HepG2 (cell line): ENCODE measurements around the gene GALNT9. TPM values are rescaled to one million over a fixed set of nuclear protein-coding genes. Genes with fewer than 3 reads are reported as not detected.

ENCODE experiments used
- FOXM1 ChIP-seq: sonication (generic); formaldehyde crosslinking; IDR thresholded peaks from 2 replicates; pipeline ENCODE4 v1.5.0; 2020; ENCODE audit warnings: missing genetic modification reagents
- GPN1 ChIP-seq: sonication (generic); formaldehyde crosslinking; IDR thresholded peaks from 2 replicates; pipeline ENCODE4 v1.5.1; 2020; ENCODE audit warnings: missing genetic modification reagents, borderline replicate concordance
- HNRNPLL ChIP-seq: fragments of 200-400 bp; formaldehyde crosslinking; IDR thresholded peaks from 2 replicates; pipeline ENCODE4 v1.6.1; 2017; ENCODE audit warnings: mild to moderate bottlenecking, low read depth, low read length; ENCODE audit not compliant: poor library complexity, severe bottlenecking
- IRX3 ChIP-seq: sonication (generic); formaldehyde crosslinking; IDR thresholded peaks from 2 replicates; pipeline ENCODE4 v1.8.1; 2023; ENCODE audit warnings: mild to moderate bottlenecking, low read depth, missing genetic modification reagents, borderline replicate concordance
- LCORL ChIP-seq, 2 experiments: fragments of 450-650 bp in 1 of 2; sonication (generic) in 1 of 2; formaldehyde crosslinking in 1 of 2; IDR thresholded peaks; 2 replicates each; pipeline versions ENCODE4 v1.5.0 to v1.6.1; 2017 to 2020; ENCODE audit warnings: antibody characterized with exemption in 1 of 2, missing genetic modification reagents in 1 of 2
- NCOR1 ChIP-seq: fragments of 200-600 bp; sonication (generic); IDR thresholded peaks from 2 replicates; pipeline ENCODE4 v1.7.0; 2017; ENCODE audit warnings: antibody characterized with exemption, low read length, borderline replicate concordance
- SMYD3 ChIP-seq: sonication (generic); formaldehyde crosslinking; IDR thresholded peaks from 2 replicates; pipeline ENCODE4 v1.8.1; 2023; ENCODE audit warnings: mild to moderate bottlenecking, missing genetic modification reagents
- ZNF451 ChIP-seq: sonication (generic); formaldehyde crosslinking; IDR thresholded peaks from 2 replicates; pipeline ENCODE4 v1.5.0; 2020; ENCODE audit warnings: mild to moderate bottlenecking, missing genetic modification reagents
- polyA plus RNA-seq, 8 experiments: library from polyadenylated mRNA; depleted of rRNA in 3 of 8; stranded (reverse) in 7 of 8; unstranded in 1 of 8; fragments of >200 nt; fragmentation: Illumina TruSeq in 4 of 8; extraction: Trizol in 4 of 8; gene quantifications; 2 replicates each; pipeline versions ENCODE4 v1.2.1 to v1.2.3, GENCODE V29; 2011 to 2016; ENCODE audit warnings: low read depth in 4 of 8, missing spikeins in 1 of 8, mixed read lengths in 1 of 8; ENCODE audit not compliant: insufficient read depth in 1 of 8
- total RNA-seq, 5 experiments: library from RNA; depleted of rRNA; stranded (reverse); fragments of >200 nt; fragmentation: Illumina TruSeq; extraction: Trizol; gene quantifications; 2 replicates each; pipeline ENCODE4 v1.2.3, GENCODE V29; 2016; ENCODE audit warnings: low read depth in 1 of 5
- TF ChIP-seq, protein P1 (sequence below): sonication (generic); formaldehyde crosslinking; IDR thresholded peaks from 2 replicates; pipeline ENCODE4 v1.4.0; 2020; ENCODE audit warnings: missing genetic modification reagents
- TF ChIP-seq, protein P2 (sequence below): sonication (generic); formaldehyde crosslinking; IDR thresholded peaks from 2 replicates; pipeline ENCODE4 v1.5.0; 2020; ENCODE audit warnings: missing genetic modification reagents, mild to moderate bottlenecking, borderline replicate concordance

The GALNT9 gene
- total and polyA plus RNA-seq, 2 of the 13 experiments (the other 11 are each of a cell fraction or from before 2014, with no cell fraction given) = 0.04 TPM; not detected in 1

DNA sequence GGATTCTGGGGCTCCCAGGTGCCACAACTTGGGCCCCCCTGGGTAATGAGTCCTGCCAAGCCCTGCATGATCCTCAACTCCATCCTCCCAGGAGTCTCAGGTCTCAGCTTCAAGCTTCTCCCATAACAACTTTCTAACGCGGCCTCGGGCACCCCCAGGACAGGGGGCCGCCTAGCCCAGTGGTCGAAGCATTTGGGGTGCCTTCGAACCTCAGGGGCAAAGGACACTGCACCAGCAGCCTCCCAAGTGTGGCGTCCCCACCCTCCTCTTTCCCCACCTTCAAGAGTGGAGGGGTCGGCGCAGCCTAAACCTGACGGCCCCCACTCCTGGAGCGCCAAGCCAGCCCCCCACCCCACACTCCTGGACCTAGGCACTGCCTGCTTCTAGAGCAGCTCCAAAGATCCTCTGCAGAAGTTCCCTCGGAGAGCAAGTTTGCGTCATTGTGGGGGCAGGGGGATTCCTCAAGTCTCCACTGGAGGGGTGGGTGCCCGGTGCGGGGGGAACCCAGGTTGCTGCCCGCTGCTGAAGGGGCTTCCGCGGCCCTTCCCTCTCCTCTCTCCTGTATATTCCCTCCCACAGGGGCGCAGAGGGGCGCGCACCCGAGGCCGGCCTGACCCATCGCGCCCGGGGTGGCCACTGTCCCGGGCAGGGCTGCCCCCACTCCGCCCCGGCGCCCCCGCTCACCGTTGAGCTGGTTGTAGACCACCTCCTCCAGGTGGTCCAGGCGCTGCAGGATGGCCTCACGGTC lies 933 bp downstream of the GALNT9 start (continued):
- TF ChIP-seq, protein P1, sequence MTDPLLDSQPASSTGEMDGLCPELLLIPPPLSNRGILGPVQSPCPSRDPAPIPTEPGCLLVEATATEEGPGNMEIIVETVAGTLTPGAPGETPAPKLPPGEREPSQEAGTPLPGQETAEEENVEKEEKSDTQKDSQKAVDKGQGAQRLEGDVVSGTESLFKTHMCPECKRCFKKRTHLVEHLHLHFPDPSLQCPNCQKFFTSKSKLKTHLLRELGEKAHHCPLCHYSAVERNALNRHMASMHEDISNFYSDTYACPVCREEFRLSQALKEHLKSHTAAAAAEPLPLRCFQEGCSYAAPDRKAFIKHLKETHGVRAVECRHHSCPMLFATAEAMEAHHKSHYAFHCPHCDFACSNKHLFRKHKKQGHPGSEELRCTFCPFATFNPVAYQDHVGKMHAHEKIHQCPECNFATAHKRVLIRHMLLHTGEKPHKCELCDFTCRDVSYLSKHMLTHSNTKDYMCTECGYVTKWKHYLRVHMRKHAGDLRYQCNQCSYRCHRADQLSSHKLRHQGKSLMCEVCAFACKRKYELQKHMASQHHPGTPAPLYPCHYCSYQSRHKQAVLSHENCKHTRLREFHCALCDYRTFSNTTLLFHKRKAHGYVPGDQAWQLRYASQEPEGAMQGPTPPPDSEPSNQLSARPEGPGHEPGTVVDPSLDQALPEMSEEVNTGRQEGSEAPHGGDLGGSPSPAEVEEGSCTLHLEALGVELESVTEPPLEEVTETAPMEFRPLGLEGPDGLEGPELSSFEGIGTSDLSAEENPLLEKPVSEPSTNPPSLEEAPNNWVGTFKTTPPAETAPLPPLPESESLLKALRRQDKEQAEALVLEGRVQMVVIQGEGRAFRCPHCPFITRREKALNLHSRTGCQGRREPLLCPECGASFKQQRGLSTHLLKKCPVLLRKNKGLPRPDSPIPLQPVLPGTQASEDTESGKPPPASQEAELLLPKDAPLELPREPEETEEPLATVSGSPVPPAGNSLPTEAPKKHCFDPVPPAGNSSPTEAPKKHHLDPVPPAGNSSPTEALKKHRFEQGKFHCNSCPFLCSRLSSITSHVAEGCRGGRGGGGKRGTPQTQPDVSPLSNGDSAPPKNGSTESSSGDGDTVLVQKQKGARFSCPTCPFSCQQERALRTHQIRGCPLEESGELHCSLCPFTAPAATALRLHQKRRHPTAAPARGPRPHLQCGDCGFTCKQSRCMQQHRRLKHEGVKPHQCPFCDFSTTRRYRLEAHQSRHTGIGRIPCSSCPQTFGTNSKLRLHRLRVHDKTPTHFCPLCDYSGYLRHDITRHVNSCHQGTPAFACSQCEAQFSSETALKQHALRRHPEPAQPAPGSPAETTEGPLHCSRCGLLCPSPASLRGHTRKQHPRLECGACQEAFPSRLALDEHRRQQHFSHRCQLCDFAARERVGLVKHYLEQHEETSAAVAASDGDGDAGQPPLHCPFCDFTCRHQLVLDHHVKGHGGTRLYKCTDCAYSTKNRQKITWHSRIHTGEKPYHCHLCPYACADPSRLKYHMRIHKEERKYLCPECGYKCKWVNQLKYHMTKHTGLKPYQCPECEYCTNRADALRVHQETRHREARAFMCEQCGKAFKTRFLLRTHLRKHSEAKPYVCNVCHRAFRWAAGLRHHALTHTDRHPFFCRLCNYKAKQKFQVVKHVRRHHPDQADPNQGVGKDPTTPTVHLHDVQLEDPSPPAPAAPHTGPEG (CRISPR knock-in tag) = no peak
- no peak for TF ChIP-seq HNRNPLL
- no peak for TF ChIP-seq IRX3 (CRISPR knock-in tag)
- TF ChIP-seq FOXM1 (CRISPR knock-in tag) = no peak
- TF ChIP-seq GPN1 (CRISPR knock-in tag) = no peak
- no peak for TF ChIP-seq LCORL (IDR thresholded peaks at IDR 0.05)
- no peak for TF ChIP-seq LCORL (CRISPR knock-in tag; IDR thresholded peaks at IDR 0.05)
- TF ChIP-seq, protein P2, sequence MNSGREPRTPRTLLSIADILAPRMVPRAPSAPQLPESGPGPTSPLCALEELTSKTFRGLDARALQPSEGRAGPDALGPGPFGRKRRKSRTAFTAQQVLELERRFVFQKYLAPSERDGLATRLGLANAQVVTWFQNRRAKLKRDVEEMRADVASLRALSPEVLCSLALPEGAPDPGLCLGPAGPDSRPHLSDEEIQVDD (CRISPR knock-in tag) = no peak
- TF ChIP-seq NCOR1 = no peak
- no peak for TF ChIP-seq SMYD3 (CRISPR knock-in tag)
- TF ChIP-seq ZNF451 (CRISPR knock-in tag) = no peak
